ENCODE measurements around the gene SMARCAL1. TPM values are rescaled to one million over a fixed set of nuclear protein-coding genes. Genes with fewer than 3 reads are reported as not detected.

SMARCAL1 gene
- total RNA-seq, 6 donors from 2014 or later = 10.5 to 29.3 (median 18.3) TPM

DNA sequence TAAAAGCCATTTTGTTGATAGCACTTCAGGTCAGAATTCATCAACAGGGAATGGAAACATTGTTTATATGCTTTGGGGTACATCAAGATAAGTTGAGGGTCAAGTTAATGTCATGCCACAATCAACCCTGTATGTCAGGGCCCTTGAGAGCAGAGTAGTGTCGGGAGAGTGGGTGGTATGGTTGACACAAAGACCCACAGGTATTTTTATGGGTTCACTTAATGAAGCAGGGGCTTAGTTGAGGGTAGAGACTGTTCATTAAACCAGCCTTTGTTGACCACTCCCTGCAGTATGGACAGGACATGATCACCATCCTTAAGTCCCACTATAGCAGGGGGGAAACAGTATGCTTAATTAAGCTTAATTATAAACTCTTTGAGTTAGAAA is 92.1 kb downstream of the SMARCAL1 start:
- TF ChIP-seq POLR2A (IDR thresholded peaks at IDR 0.05) (no peak), POLR2AphosphoS5 (IDR thresholded peaks at IDR 0.05) (no peak), EP300 (IDR thresholded peaks at IDR 0.05) (no peak)
- TF ChIP-seq, protein P1, sequence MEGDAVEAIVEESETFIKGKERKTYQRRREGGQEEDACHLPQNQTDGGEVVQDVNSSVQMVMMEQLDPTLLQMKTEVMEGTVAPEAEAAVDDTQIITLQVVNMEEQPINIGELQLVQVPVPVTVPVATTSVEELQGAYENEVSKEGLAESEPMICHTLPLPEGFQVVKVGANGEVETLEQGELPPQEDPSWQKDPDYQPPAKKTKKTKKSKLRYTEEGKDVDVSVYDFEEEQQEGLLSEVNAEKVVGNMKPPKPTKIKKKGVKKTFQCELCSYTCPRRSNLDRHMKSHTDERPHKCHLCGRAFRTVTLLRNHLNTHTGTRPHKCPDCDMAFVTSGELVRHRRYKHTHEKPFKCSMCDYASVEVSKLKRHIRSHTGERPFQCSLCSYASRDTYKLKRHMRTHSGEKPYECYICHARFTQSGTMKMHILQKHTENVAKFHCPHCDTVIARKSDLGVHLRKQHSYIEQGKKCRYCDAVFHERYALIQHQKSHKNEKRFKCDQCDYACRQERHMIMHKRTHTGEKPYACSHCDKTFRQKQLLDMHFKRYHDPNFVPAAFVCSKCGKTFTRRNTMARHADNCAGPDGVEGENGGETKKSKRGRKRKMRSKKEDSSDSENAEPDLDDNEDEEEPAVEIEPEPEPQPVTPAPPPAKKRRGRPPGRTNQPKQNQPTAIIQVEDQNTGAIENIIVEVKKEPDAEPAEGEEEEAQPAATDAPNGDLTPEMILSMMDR (IDR thresholded peaks at IDR 0.05) = no peak
- Histone ChIP-seq H3K27ac (no peak overlapping the region), H3K36me3 (peaks cover 13 to 66% (median 45%) of the 10 kb centered on the region in 4 donors), H3K9me3 (no peaks in the 10 kb centered on the region), H3K4me3 (no peak overlapping the region), H3K4me1 (peaks cover 17 to 34% (median 20%) of the 10 kb centered on the region in 4 donors), H3K27me3 (no peaks in the 10 kb centered on the region)
- 56 to 85% methylated on average over 1 of the region's 1 CpG for WGBS, 2 donors
- DNase-seq = no peak
- no peak for ATAC-seq (ENCODE audit: low FRiP score in 2 of 2)

DNA sequence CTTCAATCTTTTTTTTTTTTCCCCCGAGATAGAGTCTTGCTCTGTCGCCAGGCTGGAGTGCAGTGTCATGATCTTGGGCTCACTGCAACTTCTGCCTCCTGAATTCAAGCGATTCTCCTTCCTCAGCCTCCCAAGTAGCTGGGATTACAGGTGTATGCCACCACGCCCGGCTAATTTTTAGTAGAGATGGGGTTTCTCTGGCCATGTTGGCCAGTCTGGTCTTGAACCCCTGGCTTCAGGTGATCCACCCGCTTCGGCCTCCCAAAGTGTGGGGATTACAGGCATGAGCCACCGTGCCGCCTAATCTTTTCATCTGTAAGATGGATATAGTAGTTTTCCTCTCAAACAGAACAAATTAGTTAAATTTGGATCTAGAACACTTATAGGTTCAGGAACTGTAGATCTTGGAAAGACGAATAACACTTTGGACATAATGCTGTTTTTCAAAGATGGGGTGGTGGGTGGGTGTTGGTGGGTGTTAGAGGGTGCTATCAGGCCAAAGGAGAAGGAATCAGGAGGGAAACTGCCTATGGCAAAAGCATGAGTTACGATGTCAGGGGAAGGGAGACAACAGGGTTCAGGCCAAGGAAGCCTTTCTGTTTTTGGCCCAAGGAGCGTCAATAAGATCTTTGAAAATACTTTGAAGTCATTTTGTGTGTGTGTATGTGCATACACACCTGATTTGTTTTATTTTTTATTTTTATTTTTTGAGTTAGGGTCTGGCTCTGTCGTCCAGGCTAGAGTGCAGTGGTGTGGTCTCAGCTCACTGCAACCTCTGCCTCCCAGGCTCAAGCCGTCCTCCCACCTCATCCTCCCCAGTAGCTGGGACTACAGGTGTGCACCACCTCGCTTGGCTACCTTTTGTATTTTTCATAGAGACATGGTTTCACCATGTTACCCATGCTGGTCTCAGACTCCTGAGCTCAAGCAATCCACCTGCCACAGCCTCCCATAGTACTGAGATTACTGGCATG is 93.1 kb downstream of the SMARCAL1 start:
- Histone ChIP-seq H3K4me1 (peaks cover 6 to 23% (median 10%) of the 10 kb centered on the region in 4 donors), H3K36me3 (peaks cover 10 to 58% (median 38%) of the 10 kb centered on the region in 4 donors), H3K9me3 (no peaks in the 10 kb centered on the region), H3K27ac (no peak overlapping the region), H3K4me3 (no peak overlapping the region), H3K27me3 (no peaks in the 10 kb centered on the region)
- WGBS, 2 donors = 97 to 98% methylated on average over 15 of the region's 15 CpGs
- TF ChIP-seq POLR2A (IDR thresholded peaks at IDR 0.05) (no peak), EP300 (IDR thresholded peaks at IDR 0.05) (no peak), POLR2AphosphoS5 (IDR thresholded peaks at IDR 0.05) (no peak)
- TF ChIP-seq, protein P1 (IDR thresholded peaks at IDR 0.05) = no peak
- ATAC-seq (ENCODE audit: low FRiP score in 2 of 2) (no peak), DNase-seq (no peak)

DNA sequence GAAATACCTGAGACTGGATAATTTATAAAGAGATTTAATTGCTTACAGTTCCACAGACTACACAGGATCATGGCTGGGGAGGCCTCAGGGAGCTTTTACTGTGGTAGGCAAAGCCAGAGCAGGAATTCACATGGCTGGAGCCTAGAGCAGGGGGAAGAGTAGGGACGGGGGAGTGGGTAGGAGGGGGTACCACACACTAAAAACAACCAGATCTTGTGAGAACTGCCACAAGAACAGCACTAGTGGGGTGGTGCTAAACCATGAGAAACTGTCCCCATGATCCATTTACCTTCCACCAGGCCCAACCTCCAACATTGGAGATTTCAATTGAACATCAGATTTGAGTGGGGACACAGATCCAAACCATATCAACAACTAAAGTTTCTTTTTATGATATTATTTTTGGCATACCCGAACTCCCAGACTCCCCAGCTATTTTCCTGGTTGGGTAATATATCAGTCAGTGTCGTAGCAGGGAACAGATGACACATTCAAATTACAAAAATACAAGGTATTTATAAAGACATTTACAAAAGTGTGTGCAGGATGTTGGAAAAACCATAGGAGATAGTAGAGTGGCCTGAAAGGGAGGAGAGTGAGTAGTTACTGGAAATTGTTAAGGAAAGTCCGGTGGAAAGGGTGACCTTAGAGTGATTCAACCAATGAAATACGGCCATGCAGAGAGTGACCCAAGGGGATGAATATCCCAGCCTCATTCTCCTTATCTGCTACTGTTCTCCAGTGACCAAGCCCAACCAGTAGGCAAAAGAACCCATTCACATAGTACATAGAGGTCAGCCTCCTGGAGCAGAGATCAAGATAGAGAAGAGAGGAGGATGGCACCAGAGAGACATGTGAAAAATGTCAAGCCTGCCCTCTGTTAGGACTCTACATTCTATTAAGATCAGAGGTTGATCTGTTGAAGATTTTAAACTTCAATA is 95.2 kb downstream of the SMARCAL1 start:
- ATAC-seq (ENCODE audit: low FRiP score in 2 of 2) = no peak
- H3K27me3 ChIP-seq = no peaks in the 10 kb centered on the region
- H3K27ac ChIP-seq = no peak overlapping the region
- H3K4me1 ChIP-seq = peaks cover 0 to 5% (median 1%) of the 10 kb centered on the region in 4 donors
- no peak overlapping the region for H3K4me3 ChIP-seq
- H3K9me3 ChIP-seq = no peaks in the 10 kb centered on the region
- H3K36me3 ChIP-seq = peaks cover 8 to 37% (median 19%) of the 10 kb centered on the region in 4 donors
- DNase-seq = no peak
- TF ChIP-seq POLR2AphosphoS5 (IDR thresholded peaks at IDR 0.05) (no peak), EP300 (IDR thresholded peaks at IDR 0.05) (no peak)
- TF ChIP-seq, protein P1 (IDR thresholded peaks at IDR 0.05) = no peak
- WGBS, 2 donors = 77 to 92% methylated on average over 5 of the region's 5 CpGs

DNA sequence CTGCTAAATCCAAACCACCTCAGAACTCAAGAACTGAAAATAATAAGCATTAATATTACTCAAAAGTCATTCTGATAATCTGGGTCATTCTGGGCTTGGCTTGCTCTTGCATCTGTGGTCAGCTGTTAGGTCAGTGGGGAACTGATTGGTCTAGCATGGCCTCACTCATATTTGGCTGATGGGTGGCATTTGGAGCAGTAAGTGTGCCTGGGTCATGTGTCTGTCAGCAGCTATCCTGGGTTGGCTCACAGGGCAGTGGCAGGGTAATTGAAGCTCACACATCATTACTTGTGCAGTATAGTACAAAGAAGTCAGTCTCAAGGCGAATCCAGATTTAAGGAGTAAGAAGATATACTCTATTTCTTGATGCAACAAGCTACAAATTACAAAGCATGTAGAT is 95.9 kb downstream of the SMARCAL1 start:
- WGBS, 2 donors = 88 to 93% methylated on average over 1 of the region's 1 CpG
- H3K36me3 ChIP-seq = peaks cover 4 to 30% (median 13%) of the 10 kb centered on the region in 4 donors
- no peak for TF ChIP-seq POLR2A (IDR thresholded peaks at IDR 0.05)
- TF ChIP-seq EP300 (IDR thresholded peaks at IDR 0.05) = no peak
- no peak for TF ChIP-seq POLR2AphosphoS5 (IDR thresholded peaks at IDR 0.05)
- no peaks in the 10 kb centered on the region for H3K9me3 ChIP-seq
- H3K4me1 ChIP-seq = peaks cover 0 to 4% (median under 1%) of the 10 kb centered on the region in 4 donors
- DNase-seq (no peak), ATAC-seq (ENCODE audit: low FRiP score in 2 of 2) (no peak)
- H3K27me3 ChIP-seq = no peaks in the 10 kb centered on the region
- H3K27ac ChIP-seq = no peak overlapping the region
- no peak overlapping the region for H3K4me3 ChIP-seq
